ENCODE results near the gene ALKAL2. TPM values are rescaled to one million over a fixed set of nuclear protein-coding genes. Genes with fewer than 3 reads are reported as not detected.
A peak's percentile ranks its signal among the peaks of the same experiment; 100 is the strongest.

Gene ALKAL2
- total RNA-seq, 4 donors from 2014 or later = 4.0 to 11.0 (median 7.1) TPM

DNA sequence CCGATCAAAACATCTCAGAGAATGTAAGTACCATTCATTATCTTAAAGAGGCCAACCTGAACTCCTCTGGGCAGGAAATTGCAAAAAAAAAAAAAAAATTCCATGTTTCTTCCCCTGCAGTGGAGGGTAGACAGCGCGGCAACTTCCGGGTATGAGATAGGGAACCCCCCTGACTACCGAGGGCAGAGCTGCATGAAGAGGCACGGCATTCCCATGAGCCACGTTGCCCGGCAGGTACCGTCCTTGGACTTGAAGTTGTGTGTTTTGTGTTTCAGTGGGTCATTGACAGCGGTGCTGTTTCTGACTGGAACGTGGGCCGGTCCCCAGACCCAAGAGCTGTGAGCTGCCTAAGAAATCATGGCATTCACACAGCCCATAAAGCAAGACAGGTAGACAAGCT is 16.0 kb downstream of the ALKAL2 start:
- peaks cover 17% of the 10 kb centered on the region for H3K4me1 ChIP-seq
- no peak for TF ChIP-seq POLR2A (IDR thresholded peaks at IDR 0.05)
- no peak for TF ChIP-seq POLR2AphosphoS5 (IDR thresholded peaks at IDR 0.05)
- no peak for TF ChIP-seq EP300 (IDR thresholded peaks at IDR 0.05)
- TF ChIP-seq, protein P1, sequence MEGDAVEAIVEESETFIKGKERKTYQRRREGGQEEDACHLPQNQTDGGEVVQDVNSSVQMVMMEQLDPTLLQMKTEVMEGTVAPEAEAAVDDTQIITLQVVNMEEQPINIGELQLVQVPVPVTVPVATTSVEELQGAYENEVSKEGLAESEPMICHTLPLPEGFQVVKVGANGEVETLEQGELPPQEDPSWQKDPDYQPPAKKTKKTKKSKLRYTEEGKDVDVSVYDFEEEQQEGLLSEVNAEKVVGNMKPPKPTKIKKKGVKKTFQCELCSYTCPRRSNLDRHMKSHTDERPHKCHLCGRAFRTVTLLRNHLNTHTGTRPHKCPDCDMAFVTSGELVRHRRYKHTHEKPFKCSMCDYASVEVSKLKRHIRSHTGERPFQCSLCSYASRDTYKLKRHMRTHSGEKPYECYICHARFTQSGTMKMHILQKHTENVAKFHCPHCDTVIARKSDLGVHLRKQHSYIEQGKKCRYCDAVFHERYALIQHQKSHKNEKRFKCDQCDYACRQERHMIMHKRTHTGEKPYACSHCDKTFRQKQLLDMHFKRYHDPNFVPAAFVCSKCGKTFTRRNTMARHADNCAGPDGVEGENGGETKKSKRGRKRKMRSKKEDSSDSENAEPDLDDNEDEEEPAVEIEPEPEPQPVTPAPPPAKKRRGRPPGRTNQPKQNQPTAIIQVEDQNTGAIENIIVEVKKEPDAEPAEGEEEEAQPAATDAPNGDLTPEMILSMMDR (IDR thresholded peaks at IDR 0.05) = no peak
- WGBS = 96% methylated on average over 12 of the region's 12 CpGs
- H3K27me3 ChIP-seq = no peaks in the 10 kb centered on the region
- no peak overlapping the region for H3K4me3 ChIP-seq
- peaks cover 43% of the 10 kb centered on the region for H3K36me3 ChIP-seq
- no peaks in the 10 kb centered on the region for H3K9me3 ChIP-seq
- H3K27ac ChIP-seq = no peak overlapping the region
- no peak for DNase-seq (ENCODE audit: low spot score in 2 of 2)

DNA sequence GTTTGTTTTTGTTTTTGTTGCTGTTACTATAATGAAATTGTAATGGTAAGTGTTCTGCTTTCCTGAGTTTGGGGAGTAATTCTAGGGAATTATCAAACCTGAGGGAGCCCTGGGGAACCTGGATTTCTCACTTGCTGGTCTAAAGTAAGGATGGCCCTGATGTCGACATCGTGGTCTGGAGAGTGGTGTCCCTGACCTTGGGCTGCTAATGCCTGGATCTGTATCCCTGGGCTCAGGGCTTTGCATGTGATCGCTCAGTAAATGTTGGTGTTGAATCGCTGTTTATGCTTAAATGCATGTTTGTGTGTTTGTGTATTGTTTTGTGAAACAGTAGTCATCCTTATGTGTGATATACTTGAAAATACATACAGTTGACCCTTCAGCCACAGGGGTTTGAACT is 17.0 kb downstream of the ALKAL2 start:
- Histone ChIP-seq H3K27me3 (no peaks in the 10 kb centered on the region), H3K4me3 (no peak overlapping the region), H3K27ac (no peak overlapping the region), H3K9me3 (no peaks in the 10 kb centered on the region), H3K36me3 (peaks cover 33% of the 10 kb centered on the region), H3K4me1 (peaks cover 23% of the 10 kb centered on the region)
- TF ChIP-seq EP300 (IDR thresholded peaks at IDR 0.05) = no peak
- TF ChIP-seq, protein P1 (IDR thresholded peaks at IDR 0.05) = no peak
- no peak for TF ChIP-seq POLR2A (IDR thresholded peaks at IDR 0.05)
- no peak for TF ChIP-seq POLR2AphosphoS5 (IDR thresholded peaks at IDR 0.05)
- WGBS = 96% methylated on average over 4 of the region's 4 CpGs
- DNase-seq (ENCODE audit: low spot score in 2 of 2) = no peak

DNA sequence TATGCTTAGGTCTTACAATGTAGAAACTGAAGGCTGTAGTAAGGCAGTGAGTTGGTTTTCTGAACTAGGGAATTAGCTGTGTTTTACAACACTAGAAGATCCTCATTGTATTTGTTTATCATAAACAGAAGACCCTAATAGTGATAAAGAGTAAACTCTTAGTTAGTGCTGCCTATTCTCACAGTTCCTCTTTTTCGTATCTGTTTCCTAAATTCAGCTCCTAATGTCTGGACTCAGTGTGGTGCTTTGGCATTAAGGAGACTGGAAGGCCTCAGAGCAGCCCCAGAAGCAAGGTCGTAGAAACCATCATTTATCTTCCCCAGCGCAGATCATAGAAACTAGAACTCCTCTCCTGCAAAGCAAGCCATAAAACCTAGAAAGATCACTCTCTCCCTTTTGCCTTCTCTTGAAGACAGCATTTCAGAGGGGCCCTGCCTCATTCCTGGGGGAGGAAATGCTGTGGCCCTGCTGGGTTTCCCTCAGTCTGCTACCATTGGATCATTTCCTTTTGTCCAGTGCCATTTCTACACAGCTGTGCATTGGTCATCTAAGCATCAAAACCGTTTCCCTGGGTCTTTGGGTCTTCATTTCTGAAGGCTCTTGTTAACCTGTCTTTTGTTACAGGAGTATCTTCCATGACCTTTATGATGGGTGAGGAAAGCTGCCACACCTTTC is 18.4 kb downstream of the ALKAL2 start:
- H3K4me1 ChIP-seq = peaks cover 31% of the 10 kb centered on the region
- peaks cover 26% of the 10 kb centered on the region for H3K36me3 ChIP-seq
- TF ChIP-seq EP300 (IDR thresholded peaks at IDR 0.05) (no peak), POLR2AphosphoS5 (IDR thresholded peaks at IDR 0.05) (no peak)
- H3K27ac ChIP-seq = no peak overlapping the region
- WGBS = 86% methylated on average over 4 of the region's 4 CpGs
- DNase-seq (ENCODE audit: low spot score in 2 of 2) = no peak
- H3K9me3 ChIP-seq = no peaks in the 10 kb centered on the region
- no peaks in the 10 kb centered on the region for H3K27me3 ChIP-seq
- no peak overlapping the region for H3K4me3 ChIP-seq

DNA sequence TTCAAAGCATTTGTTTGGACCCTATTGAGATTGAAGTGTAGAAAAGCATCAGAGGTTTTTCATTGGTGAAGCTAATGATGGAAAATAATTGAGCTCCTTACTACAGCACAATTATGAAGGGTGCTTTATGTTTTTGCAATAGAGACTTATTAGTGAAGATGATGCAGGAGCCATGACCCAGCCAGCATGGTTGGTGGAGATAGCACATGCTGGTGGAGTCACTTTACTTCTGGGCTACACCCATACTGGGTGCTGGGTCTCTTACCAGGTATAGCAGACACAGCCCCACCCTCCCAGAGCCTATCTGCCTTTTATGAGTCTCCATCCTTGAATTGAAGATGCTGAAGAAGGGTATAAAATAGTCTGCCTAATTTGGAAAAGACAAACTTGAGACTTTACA is 19.6 kb downstream of the ALKAL2 start:
- Histone ChIP-seq H3K4me3 (no peak overlapping the region), H3K4me1 (peaks cover 41% of the 10 kb centered on the region), H3K9me3 (no peaks in the 10 kb centered on the region), H3K27ac (no peak overlapping the region), H3K27me3 (no peaks in the 10 kb centered on the region), H3K36me3 (peaks cover 14% of the 10 kb centered on the region)
- DNase-seq (ENCODE audit: low spot score in 2 of 2) = no peak
- TF ChIP-seq EP300 (IDR thresholded peaks at IDR 0.05) (no peak), POLR2A (IDR thresholded peaks at IDR 0.05) (no peak), POLR2AphosphoS5 (IDR thresholded peaks at IDR 0.05) (no peak)
- TF ChIP-seq, protein P1 (IDR thresholded peaks at IDR 0.05) = no peak

DNA sequence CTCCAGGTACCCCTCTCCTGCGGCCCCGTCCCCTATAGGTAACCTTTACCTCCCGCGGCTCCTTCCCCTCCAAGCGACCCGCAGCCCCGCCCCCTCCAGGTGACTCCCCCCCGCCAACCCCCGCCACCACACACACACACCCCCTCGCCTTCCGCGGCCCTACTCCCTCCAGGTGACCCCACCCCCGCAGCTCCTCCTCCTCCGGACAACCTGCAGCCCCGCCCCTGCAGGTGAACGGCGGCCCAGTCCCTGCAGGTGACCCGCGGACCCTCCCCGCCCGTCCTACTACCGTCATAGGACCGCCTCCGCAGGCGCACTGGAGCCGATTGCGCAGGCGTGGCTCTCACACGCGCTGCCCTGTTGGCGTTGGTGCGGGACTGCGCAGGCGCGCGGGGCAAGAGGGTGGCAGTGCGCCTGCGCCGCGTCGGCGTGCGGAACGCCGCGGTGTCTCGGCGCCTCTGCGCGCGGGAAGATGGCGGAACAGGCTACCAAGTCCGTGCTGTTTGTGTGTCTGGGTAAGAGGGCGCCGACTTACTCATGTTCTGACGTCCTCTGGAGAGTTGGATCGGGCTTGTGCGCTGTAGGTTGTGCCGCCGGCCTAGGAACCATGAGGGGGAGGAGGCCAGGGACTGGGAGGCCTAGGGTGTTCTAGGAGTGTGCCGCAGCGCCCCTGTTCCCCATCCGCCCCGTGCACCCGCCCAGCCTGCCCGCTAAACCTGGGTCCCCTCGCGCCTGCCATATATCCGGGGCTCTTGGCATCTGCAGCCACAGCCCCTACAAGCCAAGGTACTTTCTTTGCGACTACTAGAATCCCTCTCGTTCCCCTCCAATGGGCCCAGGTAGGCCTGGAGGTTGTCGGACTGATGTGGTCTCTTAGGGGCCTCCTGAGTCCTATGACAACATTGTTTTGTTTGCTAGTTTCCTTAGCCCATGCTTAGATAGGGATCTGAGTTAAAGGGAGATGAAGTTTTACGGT is 23.1 kb downstream of the ALKAL2 start, which contains the start of gene ACP1:
Gene ACP1, plus strand, starts transcription at position 455 of the 976 bp plus-strand sequence. Its CDS starts 18 bp downstream, at position 473.
- peak; percentile 96 for DNase-seq (ENCODE audit: low spot score in 2 of 2)
- H3K9me3 ChIP-seq = no peaks in the 10 kb centered on the region
- 0% methylated on average over 30 of the region's 73 CpGs for WGBS
- TF ChIP-seq POLR2A (IDR thresholded peaks at IDR 0.05) (peak in 1 of 2 donors; percentile 82), POLR2AphosphoS5 (IDR thresholded peaks at IDR 0.05) (peak; percentile 50 to 85 (median 53))
- TF ChIP-seq, protein P1 (IDR thresholded peaks at IDR 0.05) = no peak
- peaks cover 3% of the 10 kb centered on the region for H3K36me3 ChIP-seq
- H3K27me3 ChIP-seq = no peaks in the 10 kb centered on the region
- peaks cover 47% of the 10 kb centered on the region for H3K4me1 ChIP-seq
- peak within 1 kb of the TSS; percentile 92 for H3K27ac ChIP-seq
- H3K4me3 ChIP-seq = peak within 1 kb of the TSS; percentile 67

Data from suprapubic skin (tissue), 4 donors.